SK-N-SH (cell line): ENCODE results near the gene COPS4. TPM values are rescaled to one million over a fixed set of nuclear protein-coding genes. Genes with fewer than 3 reads are reported as not detected.
"Not testable (repeated sequence)": the region's sequence is repeated elsewhere in the genome, so short reads cannot be mapped to it uniquely, and the experiment has no call there.

Source experiments
- CTCF ChIA-PET: fragments of 300-600, 350-600 bp; formaldehyde crosslinking; extraction: SDS; loops from one replicate; lab custom pipeline; 2021; lab: Yijun Ruan, JAX
- POLR2A ChIA-PET: fragments of 350-600 bp; sonication (Branson Sonifier 250); formaldehyde crosslinking; extraction: SDS; loops from one replicate; lab custom pipeline; 2020; ENCODE audit warnings: antibody characterized with exemption, inconsistent platforms; lab: Yijun Ruan, JAX
- DNase-seq: peaks from one replicate; pipeline ENCODE4 v3.0.0; 2012
- H2AFZ ChIP-seq: fragments of 200-600 bp; sonication (generic); 2 replicates; pipeline ENCODE4 v1.8.1; 2016; ENCODE audit warnings: antibody characterized with exemption, mild to moderate bottlenecking, low read depth
- H3F3A ChIP-seq: fragments of 200-600 bp; sonication (generic); replicated peaks from 2 replicates; pipeline ENCODE3; 2016; ENCODE audit warnings: antibody characterized with exemption, mild to moderate bottlenecking; ENCODE audit not compliant: insufficient read depth
- H3K27ac ChIP-seq, 2 experiments: fragments of 200-500 bp in 1 of 2; fragments of 200-600 bp in 1 of 2; sonication (Bioruptor generic) in 1 of 2; sonication (generic), shearing (Covaris generic) in 1 of 2; 2 replicates each; pipeline versions ENCODE4 v1.5.1 to v1.6.1; 2014 to 2016; ENCODE audit warnings: low read depth in 2 of 2, inconsistent platforms in 1 of 2, low read length in 1 of 2, mild to moderate bottlenecking in 1 of 2, mixed read lengths in 1 of 2
- H3K27me3 ChIP-seq: fragments of 200-600 bp; sonication (generic), shearing (Covaris generic); 2 replicates; pipeline ENCODE4 v1.6.1; 2016; ENCODE audit warnings: mixed run types; ENCODE audit not compliant: insufficient read depth
- H3K36me3 ChIP-seq, 2 experiments: fragments of 200-500 bp in 1 of 2; fragments of 200-600 bp in 1 of 2; sonication (Bioruptor generic) in 1 of 2; sonication (generic) in 1 of 2; replicated peaks in 1 of 2; 2 replicates each; pipeline versions ENCODE3 to v1.5.1; 2014 to 2016; ENCODE audit warnings: low read length in 1 of 2, mild to moderate bottlenecking in 1 of 2; ENCODE audit not compliant: insufficient read depth in 2 of 2, control insufficient read depth in 1 of 2
- H3K4me1 ChIP-seq, 2 experiments: fragments of 200-500 bp in 1 of 2; fragments of 200-600 bp in 1 of 2; sonication (Bioruptor generic) in 1 of 2; sonication (generic), shearing (Covaris generic) in 1 of 2; 2 replicates each; pipeline versions ENCODE4 v1.5.1 to v1.6.1; 2014 to 2016; ENCODE audit warnings: low read depth in 1 of 2, low read length in 1 of 2, mixed run types in 1 of 2; ENCODE audit not compliant: insufficient read depth in 2 of 2, control insufficient read depth in 1 of 2
- H3K4me2 ChIP-seq: fragments of 200-600 bp; sonication (generic), shearing (Covaris generic); 2 replicates; pipeline ENCODE4 v1.6.1; 2017; ENCODE audit warnings: mixed run types
- H3K4me3 ChIP-seq, 2 experiments: fragments of 200-500 bp in 1 of 2; fragments of 200-600 bp in 1 of 2; sonication (Bioruptor generic) in 1 of 2; sonication (generic), shearing (Covaris generic) in 1 of 2; 2 replicates each; pipeline versions ENCODE4 v1.5.1 to v1.8.1; 2014 to 2016; ENCODE audit warnings: low read depth in 2 of 2, inconsistent platforms in 1 of 2, low read length in 1 of 2, mild to moderate bottlenecking in 1 of 2, mixed read lengths in 1 of 2, moderate library complexity in 1 of 2
- H3K79me2 ChIP-seq: fragments of 200-600 bp; sonication (generic); 2 replicates; pipeline ENCODE4 v1.8.1; 2017; ENCODE audit warnings: mild to moderate bottlenecking; ENCODE audit not compliant: insufficient read depth
- H3K9ac ChIP-seq: fragments of 200-600 bp; sonication (generic); 2 replicates; pipeline ENCODE4 v1.6.1; 2017; ENCODE audit warnings: mixed run types
- H3K9me2 ChIP-seq: fragments of 200-600 bp; sonication (generic); 2 replicates; pipeline ENCODE4 v1.6.1; 2017; ENCODE audit warnings: mixed run types
- H3K9me3 ChIP-seq: fragments of 200-600 bp; sonication (generic); 2 replicates; pipeline ENCODE4 v1.6.1; 2017; ENCODE audit warnings: mixed run types, mild to moderate bottlenecking, moderate library complexity
- H4K20me1 ChIP-seq: fragments of 200-600 bp; sonication (generic); 2 replicates; pipeline ENCODE4 v1.6.1; 2017; ENCODE audit warnings: mild to moderate bottlenecking, mixed run types; ENCODE audit not compliant: insufficient read depth
- CHD2 ChIP-seq: fragments of 150-350 bp; IDR thresholded peaks from 2 replicates; pipeline ENCODE4 v1.6.1; 2018; ENCODE audit warnings: low read length; ENCODE audit not compliant: partially characterized antibody
- CTCF ChIP-seq: fragments of 200-600 bp; sonication (generic); IDR thresholded peaks from 2 replicates; pipeline ENCODE4 v1.6.1; 2017; ENCODE audit warnings: antibody characterized with exemption, mild to moderate bottlenecking, moderate library complexity
- ELF1 ChIP-seq: IDR thresholded peaks from 2 replicates; pipeline ENCODE4 v1.4.0; 2012
- EP300 ChIP-seq, 2 experiments: IDR thresholded peaks; 2 replicates each; pipeline versions ENCODE4 v1.4.0 to v1.6.1; 2012; ENCODE audit warnings: borderline replicate concordance in 1 of 2, low read depth in 1 of 2, low read length in 1 of 2
- FOXM1 ChIP-seq: IDR thresholded peaks from 2 replicates; pipeline ENCODE4 v1.4.0; 2012; ENCODE audit warnings: low read depth, mild to moderate bottlenecking
- RAD21 ChIP-seq: IDR thresholded peaks from 2 replicates; pipeline ENCODE4 v1.6.1; 2012; ENCODE audit warnings: mild to moderate bottlenecking, low read length
- RCOR1 ChIP-seq: fragments of 150-350 bp; IDR thresholded peaks from 2 replicates; pipeline ENCODE4 v1.6.1; 2017; ENCODE audit warnings: antibody characterized with exemption, low read length
- USF1 ChIP-seq: IDR thresholded peaks from 2 replicates; pipeline ENCODE4 v1.4.0; 2012; ENCODE audit warnings: low read depth, borderline replicate concordance
- ZBTB33 ChIP-seq: IDR thresholded peaks from 2 replicates; pipeline ENCODE4 v1.4.0; 2012; ENCODE audit warnings: low read depth, borderline replicate concordance
- WGBS: methylation state at CpG from one replicate; pipeline ENCODE4 v1.1.6; 2017; ENCODE audit warnings: low lambda C conversion rate; 5-methylcytosine and 5-hydroxymethylcytosine counted together
- polyA plus RNA-seq, 3 experiments: library from polyadenylated mRNA; depleted of rRNA; stranded (reverse); fragments of >200 nt; gene quantifications; 2 replicates each; pipeline ENCODE4 v1.2.3, GENCODE V29; 2012
- TF ChIP-seq, protein P1 (sequence below): IDR thresholded peaks from 2 replicates; pipeline ENCODE4 v1.4.0; 2012; ENCODE audit warnings: low read depth

COPS4 gene
- polyA plus RNA-seq, 1 of the 3 experiments (the other 2 are of a cell fraction), result 33.9 TPM

DNA sequence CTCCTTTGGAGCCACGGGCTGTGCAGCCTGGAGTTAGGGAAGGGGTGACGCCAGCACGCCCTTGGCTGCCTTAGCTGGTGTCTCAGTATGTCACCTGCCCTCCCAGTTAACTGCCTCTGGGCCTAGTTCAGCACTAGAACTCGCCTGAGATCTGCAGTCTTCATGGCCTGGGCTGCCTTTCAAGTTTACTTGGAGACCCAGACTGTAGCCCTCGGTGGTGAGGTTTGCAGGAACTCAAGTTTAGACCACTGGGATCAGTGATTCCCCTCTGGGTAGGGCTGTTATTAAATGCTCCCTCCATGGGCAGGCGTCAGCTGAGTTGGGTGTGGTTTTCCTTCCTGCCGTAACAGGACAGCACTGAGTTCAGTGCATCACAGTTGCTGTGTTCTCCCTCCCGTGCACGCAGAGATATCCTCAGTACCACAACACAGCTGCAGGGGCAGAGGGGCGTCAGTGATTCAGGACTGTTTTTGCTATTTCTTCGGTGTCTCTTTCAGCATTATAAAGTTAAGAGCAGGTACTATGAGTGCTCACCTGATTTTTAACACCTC, 49.0 kb downstream of the COPS4 start:
- no peaks in the 10 kb centered on the region for H3K4me1 ChIP-seq
- no peaks in the 10 kb centered on the region for H3K36me3 ChIP-seq
- H3F3A ChIP-seq, result no peaks in the 10 kb centered on the region
- H3K9ac ChIP-seq, result no peak overlapping the region
- H4K20me1 ChIP-seq, result no peaks in the 10 kb centered on the region
- ChIA-PET CTCF (interaction anchor here (1.2 kb wide), 1 partner anchor 9 kb away, joined by 3 read pairs; no protein-coding TSS in a partner anchor), POLR2A (no interaction called here)
- 70% methylated on average over 9 of the region's 11 CpGs for WGBS
- H3K9me3 ChIP-seq, result no peaks in the 10 kb centered on the region
- H3K4me3 ChIP-seq, result no peak overlapping the region
- H2AFZ ChIP-seq, result no peak overlapping the region
- DNase-seq, result no peak
- H3K9me2 ChIP-seq, result no peaks in the 10 kb centered on the region
- TF ChIP-seq USF1 (no peak), FOXM1 (no peak), RAD21 (no peak), ZBTB33 (no peak), CHD2 (no peak), RCOR1 (no peak), CTCF (no peak), EP300 (IDR thresholded peaks at IDR 0.05; ENCODE audit: borderline replicate concordance in 1 of 2, low read depth in 1 of 2, low read length in 1 of 2) (no peak), ELF1 (no peak)
- TF ChIP-seq, protein P1, sequence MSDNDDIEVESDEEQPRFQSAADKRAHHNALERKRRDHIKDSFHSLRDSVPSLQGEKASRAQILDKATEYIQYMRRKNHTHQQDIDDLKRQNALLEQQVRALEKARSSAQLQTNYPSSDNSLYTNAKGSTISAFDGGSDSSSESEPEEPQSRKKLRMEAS, result no peak
- no peaks in the 10 kb centered on the region for H3K79me2 ChIP-seq
- no peak overlapping the region for H3K27ac ChIP-seq
- no peaks in the 10 kb centered on the region for H3K27me3 ChIP-seq
- H3K4me2 ChIP-seq, result no peak overlapping the region

DNA sequence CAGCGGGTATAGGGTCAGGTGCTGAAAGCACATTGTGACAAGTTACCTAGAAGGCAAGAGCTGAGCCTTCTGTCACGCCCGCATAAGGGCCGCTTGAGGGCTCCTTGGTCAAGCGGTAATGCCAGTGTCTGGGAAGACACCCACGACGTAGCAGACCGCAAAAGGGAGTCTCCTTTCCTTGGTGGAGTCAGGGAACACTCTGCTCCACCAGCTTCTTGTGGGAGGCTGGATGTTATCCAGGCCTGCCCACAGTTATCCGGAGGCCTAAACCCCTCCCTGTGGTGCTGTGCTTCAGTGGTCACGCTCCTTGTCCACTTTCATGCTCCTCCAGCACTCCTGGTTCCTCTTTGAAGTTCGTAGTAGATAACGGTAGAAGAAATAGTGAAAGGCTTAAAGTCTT, 50.0 kb downstream of the COPS4 start:
- DNase-seq, H3K4me3 ChIP-seq, H3K79me2 ChIP-seq, H3K27me3 ChIP-seq, H3K36me3 ChIP-seq, H3K9me2 ChIP-seq, H3K4me2 ChIP-seq, H2AFZ ChIP-seq, H3K27ac ChIP-seq, POLR2A ChIA-PET, H3K4me1 ChIP-seq, H3K9me3 ChIP-seq, H3K9ac ChIP-seq, H4K20me1 ChIP-seq, H3F3A ChIP-seq: not testable (repeated sequence)
- CTCF ChIA-PET, result interaction anchor here (1.2 kb wide), 1 partner anchor 10 kb away, joined by 3 read pairs; no protein-coding TSS in a partner anchor
- WGBS, result 94% methylated on average over 11 of the region's 12 CpGs
